Activated CD8-positive, alpha-beta T cell treated with anti-CD3 and anti-CD28 coated beads for 36 hours (primary cell): Measurements from ENCODE around the gene TIMP4. TPM values are rescaled to one million over a fixed set of nuclear protein-coding genes. Genes with fewer than 3 reads are reported as not detected.

Experiments used
- ATAC-seq: fragments of 200-7000 bp; cut with Tn5 transposase; one replicate; pipeline ENCODE4 v1.10.0; 2021; ENCODE audit warnings: mild to moderate bottlenecking, moderate library complexity
- CTCF ChIA-PET: fragments of 350-600 bp; sonication (Branson Sonifier 250); formaldehyde crosslinking; loops from one replicate; lab custom pipeline; 2021; ENCODE audit warnings: antibody characterized with exemption; lab: Charles Lee
- POLR2A ChIA-PET: fragments of 350-600 bp; sonication (Branson Sonifier 250); formaldehyde crosslinking; loops from one replicate; lab custom pipeline; 2021; ENCODE audit warnings: antibody characterized with exemption; lab: Charles Lee
- DNase-seq: peaks from one replicate; pipeline ENCODE4 v3.0.0-alpha.2; 2020
- H3K27ac Mint-ChIP-seq: one replicate; pipeline ENCODE4 v1.8.0; 2021; ENCODE audit warnings: mild to moderate bottlenecking, mixed read lengths
- H3K27me3 Mint-ChIP-seq: one replicate; pipeline ENCODE4 v1.8.0; 2021; ENCODE audit warnings: mixed read lengths
- H3K36me3 Mint-ChIP-seq: one replicate; pipeline ENCODE4 v1.8.0; 2021; ENCODE audit warnings: low read depth, mixed read lengths
- H3K4me1 Mint-ChIP-seq: one replicate; pipeline ENCODE4 v1.8.0; 2021; ENCODE audit warnings: low read depth, mixed read lengths
- H3K4me3 Mint-ChIP-seq: one replicate; pipeline ENCODE4 v1.8.0; 2021; ENCODE audit warnings: mild to moderate bottlenecking, moderate library complexity, mixed read lengths
- H3K9me3 Mint-ChIP-seq: one replicate; pipeline ENCODE4 v1.8.0; 2021; ENCODE audit warnings: mixed read lengths
- CTCF ChIP-seq: fragments of 200-600 bp; IDR thresholded peaks from one replicate; pipeline ENCODE4 v1.8.0; 2022; ENCODE audit warnings: antibody characterized with exemption, mild to moderate bottlenecking
- intact Hi-C: fragments of 100-400 bp; cut with micrococcal nuclease; formaldehyde crosslinking; loops from one replicate; pipeline ENCODE4 v1.10.0; 2022
- total RNA-seq, 2 experiments: library from RNA; stranded (reverse); gene quantifications; one replicate each; pipeline ENCODE4 v1.2.3, GENCODE V29; 2021

The TIMP4 gene
- total RNA-seq, 2 experiments from 2014 or later = not detected

GRCh38 chr3:12196684-12197083 is 38.0 kb upstream of the TIMP4 start:
- peak overlapping the region; percentile 56 for H3K27ac Mint-ChIP-seq
- H3K9me3 Mint-ChIP-seq = no peaks in the 10 kb centered on the region
- CTCF ChIA-PET = interaction anchor here (1.1 to 1.2 kb wide), 2 partner anchors 8 to 52 kb away, joined by 3 to 4 read pairs; no protein-coding TSS in a partner anchor
- no peak for ATAC-seq
- intact Hi-C loops = no loop called here
- TF ChIP-seq CTCF = no peak
- H3K4me3 Mint-ChIP-seq = no peak overlapping the region
- POLR2A ChIA-PET = interaction anchor here (0.6 to 0.9 kb wide), 3 partner anchors 145 to 288 kb away, joined by 3 read pairs; no protein-coding TSS in a partner anchor
- no peak for DNase-seq
- no peaks in the 10 kb centered on the region for H3K36me3 Mint-ChIP-seq
- H3K27me3 Mint-ChIP-seq = peaks cover 5% of the 10 kb centered on the region
- H3K4me1 Mint-ChIP-seq = peaks cover 66% of the 10 kb centered on the region

- CTCF ChIA-PET = interaction anchor here (0.8 to 2.6 kb wide), 6 partner anchors 16 to 285 kb away, joined by 3 to 12 read pairs (median 5); no protein-coding TSS in a partner anchor
- TF ChIP-seq CTCF = no peak
- H3K4me3 Mint-ChIP-seq = no peak overlapping the region
Observed at GRCh38 chr3:12195231-12195630, 36.5 kb upstream of the TIMP4 start.

GRCh38 chr3:12194669-12195161 is 36.0 kb upstream of the TIMP4 start:
- Mint-ChIP-seq H3K4me1 (peaks cover 68% of the 10 kb centered on the region), H3K36me3 (no peaks in the 10 kb centered on the region), H3K9me3 (no peaks in the 10 kb centered on the region), H3K27me3 (peaks cover 5% of the 10 kb centered on the region), H3K4me3 (peak overlapping the region; percentile 49), H3K27ac (peak overlapping the region; percentile 92)
- CTCF ChIA-PET = interaction anchor here (1.1 to 2.6 kb wide), 5 partner anchors 15 to 286 kb away, joined by 4 to 12 read pairs (median 6); no protein-coding TSS in a partner anchor
- intact Hi-C loops = no loop called here
- DNase-seq = peak; percentile 58
- no peak for TF ChIP-seq CTCF
- peak; percentile 26 for ATAC-seq
- POLR2A ChIA-PET = interaction anchor here (0.6 kb wide), 1 partner anchor 9 kb away, joined by 3 read pairs; no protein-coding TSS in a partner anchor

More at GRCh38 chr3:12195231-12195630, 36.5 kb upstream of the TIMP4 start:
- Mint-ChIP-seq H3K4me1 (peaks cover 68% of the 10 kb centered on the region), H3K27me3 (peaks cover 5% of the 10 kb centered on the region), H3K36me3 (no peaks in the 10 kb centered on the region), H3K9me3 (no peaks in the 10 kb centered on the region), H3K27ac (peak overlapping the region; percentile 92)
- POLR2A ChIA-PET = no interaction called here
- intact Hi-C loops = no loop called here
- DNase-seq (no peak), ATAC-seq (no peak)

- Mint-ChIP-seq H3K36me3 (no peaks in the 10 kb centered on the region), H3K27me3 (peaks cover 2% of the 10 kb centered on the region), H3K9me3 (no peaks in the 10 kb centered on the region), H3K4me3 (peak overlapping the region; percentile 49), H3K27ac (peak overlapping the region; percentile 92), H3K4me1 (peaks cover 66% of the 10 kb centered on the region)
- TF ChIP-seq CTCF = no peak
- intact Hi-C loops = no loop called here
- peak; percentile 52 for DNase-seq
- ATAC-seq = peak; percentile 40
- ChIA-PET CTCF (interaction anchor here (1.1 to 2.6 kb wide), 6 partner anchors 15 to 286 kb away, joined by 3 to 12 read pairs (median 5); no protein-coding TSS in a partner anchor), POLR2A (interaction anchor here (0.6 kb wide), 1 partner anchor 8 kb away, joined by 3 read pairs; no protein-coding TSS in a partner anchor)
Observed at GRCh38 chr3:12194209-12194608, 35.5 kb upstream of the TIMP4 start.
